ENCODE results near the gene BCAS3.

The BCAS3 gene

GRCh38 chr17:60941571-60941970 lies 263.9 kb downstream of the BCAS3 start (continued):
- TF ChIP-seq POU6F1 (CRISPR knock-in tag; IDR thresholded peaks at IDR 0.05; ENCODE audit: borderline replicate concordance, low read depth) (no peak), TOX (CRISPR knock-in tag; IDR thresholded peaks at IDR 0.05; ENCODE audit: borderline replicate concordance) (no peak)

DNA sequence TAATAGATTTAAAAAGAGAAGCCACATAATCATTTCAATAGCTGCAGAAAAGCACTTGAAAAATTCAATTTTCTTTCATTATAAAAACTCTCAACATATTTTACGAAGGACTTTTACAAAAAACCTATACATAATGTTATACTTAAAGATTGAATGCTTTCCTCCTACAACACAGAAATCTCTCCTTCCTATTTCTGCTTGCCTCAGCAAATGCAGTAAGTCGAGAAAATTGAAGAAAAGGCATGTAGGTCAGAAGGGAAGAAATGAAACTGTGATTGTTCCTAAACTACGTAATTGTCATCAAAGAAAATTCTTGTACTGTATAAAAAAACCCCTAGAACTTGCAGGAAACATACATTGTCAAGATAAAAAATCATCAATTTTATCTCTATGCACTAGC lies 267.1 kb downstream of the BCAS3 start:
- no peak for ATAC-seq
- TF ChIP-seq, protein P1, sequence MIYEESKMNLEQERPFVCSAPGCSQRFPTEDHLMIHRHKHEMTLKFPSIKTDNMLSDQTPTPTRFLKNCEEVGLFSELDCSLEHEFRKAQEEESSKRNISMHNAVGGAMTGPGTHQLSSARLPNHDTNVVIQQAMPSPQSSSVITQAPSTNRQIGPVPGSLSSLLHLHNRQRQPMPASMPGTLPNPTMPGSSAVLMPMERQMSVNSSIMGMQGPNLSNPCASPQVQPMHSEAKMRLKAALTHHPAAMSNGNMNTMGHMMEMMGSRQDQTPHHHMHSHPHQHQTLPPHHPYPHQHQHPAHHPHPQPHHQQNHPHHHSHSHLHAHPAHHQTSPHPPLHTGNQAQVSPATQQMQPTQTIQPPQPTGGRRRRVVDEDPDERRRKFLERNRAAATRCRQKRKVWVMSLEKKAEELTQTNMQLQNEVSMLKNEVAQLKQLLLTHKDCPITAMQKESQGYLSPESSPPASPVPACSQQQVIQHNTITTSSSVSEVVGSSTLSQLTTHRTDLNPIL (CRISPR knock-in tag; IDR thresholded peaks at IDR 0.05; ENCODE audit: low read depth) = no peak
- no peak for TF ChIP-seq ZNF70 (CRISPR knock-in tag; IDR thresholded peaks at IDR 0.05)
- no peak for TF ChIP-seq ARNTL (CRISPR knock-in tag; IDR thresholded peaks at IDR 0.05; ENCODE audit: borderline replicate concordance, low read depth)
- TF ChIP-seq TSHZ2 (CRISPR knock-in tag; IDR thresholded peaks at IDR 0.05) = no peak
- TF ChIP-seq ZNF8 (CRISPR knock-in tag; IDR thresholded peaks at IDR 0.05) = no peak
- no peak for TF ChIP-seq BACH2 (CRISPR knock-in tag; IDR thresholded peaks at IDR 0.05; ENCODE audit: borderline replicate concordance)
- TF ChIP-seq CSDC2 (CRISPR knock-in tag; IDR thresholded peaks at IDR 0.05) = no peak
- no peak for TF ChIP-seq ZC3H10 (CRISPR knock-in tag; IDR thresholded peaks at IDR 0.05)
- TF ChIP-seq OSR1 (CRISPR knock-in tag; IDR thresholded peaks at IDR 0.05) = no peak
- no peak for TF ChIP-seq PPARA (CRISPR knock-in tag; IDR thresholded peaks at IDR 0.05; ENCODE audit: borderline replicate concordance)
- TF ChIP-seq TCF4 (CRISPR knock-in tag; IDR thresholded peaks at IDR 0.05; ENCODE audit: borderline replicate concordance) = no peak
- no peak for TF ChIP-seq SNAI2 (CRISPR knock-in tag; IDR thresholded peaks at IDR 0.05)
- TF ChIP-seq ESRRG (CRISPR knock-in tag; IDR thresholded peaks at IDR 0.05) = no peak
- TF ChIP-seq CSRNP3 (CRISPR knock-in tag; IDR thresholded peaks at IDR 0.05) = no peak
- TF ChIP-seq ISL1 (CRISPR knock-in tag; IDR thresholded peaks at IDR 0.05) = no peak
- no peak for TF ChIP-seq GLIS3 (CRISPR knock-in tag; IDR thresholded peaks at IDR 0.05)

GRCh38 chr17:60947100-60947499 lies 269.4 kb downstream of the BCAS3 start:
- ATAC-seq = no peak
- TF ChIP-seq ZNF70 (CRISPR knock-in tag; IDR thresholded peaks at IDR 0.05) (no peak), OSR1 (CRISPR knock-in tag; IDR thresholded peaks at IDR 0.05) (no peak), GLIS3 (CRISPR knock-in tag; IDR thresholded peaks at IDR 0.05) (no peak), ZFP3 (CRISPR knock-in tag; IDR thresholded peaks at IDR 0.05) (no peak), SNAI2 (CRISPR knock-in tag; IDR thresholded peaks at IDR 0.05) (no peak), PATZ1 (CRISPR knock-in tag; IDR thresholded peaks at IDR 0.05; ENCODE audit: borderline replicate concordance) (no peak), TOX (CRISPR knock-in tag; IDR thresholded peaks at IDR 0.05; ENCODE audit: borderline replicate concordance) (no peak), CSDC2 (CRISPR knock-in tag; IDR thresholded peaks at IDR 0.05) (no peak), BACH2 (CRISPR knock-in tag; IDR thresholded peaks at IDR 0.05; ENCODE audit: borderline replicate concordance) (no peak), ESRRG (CRISPR knock-in tag; IDR thresholded peaks at IDR 0.05) (no peak), ARNTL (CRISPR knock-in tag; IDR thresholded peaks at IDR 0.05; ENCODE audit: borderline replicate concordance, low read depth) (no peak), TSHZ2 (CRISPR knock-in tag; IDR thresholded peaks at IDR 0.05) (no peak), RARB (CRISPR knock-in tag; IDR thresholded peaks at IDR 0.05) (no peak), ZFP30 (CRISPR knock-in tag; IDR thresholded peaks at IDR 0.05) (no peak), CSRNP3 (CRISPR knock-in tag; IDR thresholded peaks at IDR 0.05) (no peak), ZNF8 (CRISPR knock-in tag; IDR thresholded peaks at IDR 0.05) (no peak)
- TF ChIP-seq, protein P1 (CRISPR knock-in tag; IDR thresholded peaks at IDR 0.05; ENCODE audit: low read depth) = no peak
